HG02852 (cell line): ENCODE measurements around the gene MAB21L2.

ENCODE experiments used
- ATAC-seq: cut with Tn5 transposase; IDR thresholded peaks from one replicate; pipeline ENCODE4 v1.9.1; 2021; ENCODE audit warnings: mild to moderate bottlenecking, moderate library complexity; ENCODE audit not compliant: unreplicated experiment

Gene MAB21L2

DNA sequence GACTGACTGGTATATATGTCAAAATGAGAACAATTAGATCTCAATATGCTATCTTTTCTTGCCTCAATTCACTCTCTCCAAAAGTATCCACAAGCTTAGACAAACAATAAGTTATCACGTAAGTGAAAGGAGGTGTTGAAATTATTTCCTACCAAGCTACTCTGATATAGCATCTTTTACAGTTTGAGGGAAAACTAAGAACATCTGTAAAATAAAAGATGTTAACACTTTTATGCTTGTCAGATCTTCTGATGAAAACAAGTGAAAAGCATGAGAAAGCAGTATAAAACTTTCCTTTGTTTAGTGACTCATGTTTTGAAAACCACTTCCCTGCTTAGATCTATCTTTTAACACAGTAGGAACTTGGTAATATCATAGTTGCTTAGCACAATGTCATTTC lies 8.4 kb upstream of the MAB21L2 start:
- no peak for ATAC-seq

DNA sequence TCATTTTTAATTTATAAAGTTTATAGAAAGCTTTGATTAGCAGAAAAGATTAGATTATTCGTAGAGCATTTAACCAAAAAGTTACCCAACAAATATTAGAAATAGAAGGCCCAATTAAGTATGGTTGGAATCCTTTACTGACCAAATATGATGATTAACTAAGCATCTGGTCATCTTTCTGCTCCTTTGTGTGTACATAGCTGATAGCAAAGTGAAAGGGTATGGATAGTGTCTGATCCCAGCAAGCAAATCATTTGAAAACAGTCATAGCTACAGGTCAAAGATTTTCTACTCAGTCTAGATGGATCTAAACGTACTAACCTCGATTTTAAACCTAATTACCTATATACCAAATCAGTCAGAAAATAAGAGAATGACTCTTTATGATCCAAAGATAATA lies 7.3 kb upstream of the MAB21L2 start:
- no peak for ATAC-seq

DNA sequence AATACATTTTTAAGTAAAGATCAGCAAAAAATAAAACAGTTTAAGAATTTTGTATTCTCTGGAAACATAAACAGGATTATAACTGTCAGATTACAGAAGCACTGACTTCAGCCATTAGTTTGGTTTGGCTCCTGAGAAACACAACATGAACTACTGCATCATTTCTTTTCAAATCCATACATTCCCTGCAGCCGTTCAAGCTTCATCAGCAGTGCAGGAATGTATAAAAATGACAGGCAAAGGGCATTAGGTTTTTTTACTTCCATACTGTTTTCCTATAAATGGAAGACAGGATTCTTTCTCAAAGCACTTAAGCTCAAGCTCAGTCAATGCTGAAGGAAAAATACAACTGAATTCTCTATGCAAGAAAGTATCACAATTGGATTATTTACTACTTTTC lies 4.2 kb upstream of the MAB21L2 start:
- ATAC-seq: no peak

DNA sequence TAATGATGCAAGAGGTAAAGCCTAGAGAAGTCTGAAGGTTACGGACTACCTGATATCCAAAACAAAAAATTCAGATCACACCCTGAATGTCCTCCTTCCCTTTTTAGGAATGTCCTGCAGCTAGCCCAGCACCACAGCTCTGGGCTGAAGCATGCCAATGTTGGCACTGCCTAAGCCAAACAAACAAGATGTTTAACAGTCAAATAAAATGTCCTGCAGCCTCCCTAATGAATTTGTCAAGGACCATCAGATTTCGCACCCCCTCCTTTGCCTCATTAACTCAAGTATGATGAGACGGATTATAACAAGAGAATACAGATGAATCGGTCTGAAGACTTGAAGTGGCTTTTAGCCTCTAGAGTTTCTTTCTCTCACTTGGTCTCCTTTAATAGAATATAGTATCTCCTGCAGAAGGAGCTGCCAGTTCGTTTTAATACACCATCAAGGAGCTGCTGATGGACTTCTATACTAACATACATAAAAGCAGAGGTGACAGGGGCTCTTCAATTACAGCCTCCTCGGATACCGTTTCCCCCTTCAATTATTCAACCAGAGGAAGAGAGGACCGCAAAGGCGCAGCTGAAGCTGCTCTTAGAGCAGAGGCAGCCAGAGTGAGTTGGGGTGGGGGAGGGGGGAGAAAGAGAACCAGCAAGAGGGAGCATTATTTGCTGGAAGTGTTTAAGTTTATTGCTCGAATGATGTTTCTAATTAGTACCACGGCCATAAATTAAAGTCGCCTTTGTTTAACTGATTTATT lies 3.0 kb upstream of the MAB21L2 start:
- no peak for ATAC-seq

DNA sequence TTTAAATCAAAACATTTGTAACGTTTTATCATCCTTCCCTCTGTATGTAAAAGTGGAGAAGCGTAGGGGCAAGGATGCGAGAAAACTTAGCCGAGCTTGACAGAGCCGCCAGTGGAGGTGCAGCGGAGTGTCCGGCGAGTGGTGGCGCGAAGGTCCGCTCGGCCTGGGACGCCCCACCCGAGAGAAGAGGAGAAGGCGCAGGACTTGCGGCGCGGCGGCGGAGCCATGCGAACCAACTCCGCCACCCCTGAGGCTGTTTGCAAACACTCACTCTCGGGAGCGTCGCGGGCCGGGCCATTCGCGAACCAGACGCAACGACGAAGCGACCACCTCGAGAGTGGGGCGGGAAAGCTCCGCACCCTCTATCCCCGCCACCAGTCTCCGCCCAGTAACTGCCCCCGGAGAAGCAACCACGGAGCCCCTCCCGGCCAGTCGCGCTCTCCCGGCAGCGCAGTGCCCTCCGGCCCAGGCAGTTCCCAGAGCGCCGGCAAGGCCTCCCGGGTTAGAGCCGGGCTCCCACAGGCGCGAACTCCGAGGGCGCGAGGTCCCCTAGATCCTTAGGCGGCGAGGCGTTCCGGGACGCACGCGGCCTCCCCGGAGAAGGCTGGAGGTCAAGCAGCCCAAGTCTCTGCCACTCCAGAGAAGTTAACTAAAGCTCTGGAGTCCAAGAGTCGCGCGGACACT lies 2.3 kb upstream of the MAB21L2 start:
- no peak for ATAC-seq

DNA sequence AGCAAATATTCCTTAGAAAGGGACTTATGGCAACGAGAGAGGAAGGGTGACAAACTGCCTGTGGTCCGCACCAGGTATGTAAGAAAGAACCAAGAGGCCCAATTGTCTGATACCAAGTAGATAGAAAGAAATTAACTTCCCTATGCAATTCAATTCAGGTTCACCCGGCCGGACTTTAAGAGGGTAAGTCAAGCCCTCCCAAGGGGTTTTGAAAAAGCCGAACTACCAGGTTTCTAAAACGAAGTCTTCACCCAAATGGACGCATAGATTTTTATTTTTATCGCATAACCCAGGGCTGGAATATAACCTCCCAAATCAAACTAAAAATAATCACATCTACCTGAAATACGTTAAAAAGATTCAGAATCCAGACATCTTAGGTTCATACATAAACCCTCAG lies 1.6 kb upstream of the MAB21L2 start:
- ATAC-seq: no peak

DNA sequence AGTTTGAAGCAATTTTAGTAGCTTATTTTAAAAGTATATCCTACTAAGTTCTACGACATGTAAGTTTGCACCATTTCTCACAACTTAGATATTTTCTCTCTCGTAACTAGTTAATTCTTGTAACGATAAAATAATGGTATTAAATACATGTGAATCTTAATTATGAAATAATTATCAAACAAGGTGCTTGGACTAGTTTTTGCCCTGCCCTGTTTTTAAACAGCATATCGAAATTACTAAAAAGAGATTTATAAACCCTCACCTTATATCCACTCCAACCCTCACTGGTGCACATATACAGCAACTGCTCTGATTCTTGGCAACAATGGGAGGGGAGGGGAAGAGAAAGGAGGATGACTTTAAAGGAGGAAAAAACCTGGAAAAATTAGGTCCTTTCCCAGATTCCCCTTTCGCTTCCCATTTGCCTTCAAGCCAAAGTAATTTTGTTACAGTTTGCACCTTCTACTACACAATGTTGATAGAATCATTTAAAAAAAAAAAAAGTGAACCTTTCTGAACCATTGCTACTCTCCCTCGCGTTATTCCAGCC lies 820 bp upstream of the MAB21L2 start:
- ATAC-seq: no peak

DNA sequence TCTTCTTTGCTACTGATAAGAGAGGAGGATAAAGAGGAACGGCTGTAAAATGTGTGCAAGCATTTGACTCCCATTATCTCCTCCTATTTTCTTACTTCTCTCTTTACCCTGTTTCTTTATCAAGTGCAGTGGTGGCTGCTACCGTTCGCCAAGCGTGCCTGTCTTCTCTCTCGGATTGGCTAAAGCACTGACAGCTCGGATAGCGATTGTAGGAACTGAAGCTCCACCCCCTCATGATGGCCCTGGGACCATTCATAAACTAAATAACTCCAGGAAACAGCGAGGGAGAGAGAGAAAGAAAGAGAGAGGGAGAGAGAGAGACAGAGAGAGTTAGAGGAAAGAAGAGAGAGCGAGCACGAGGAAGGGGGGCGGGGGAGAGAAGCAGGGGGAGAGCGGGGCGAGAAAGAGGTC lies 305 bp upstream of the MAB21L2 start:
- ATAC-seq: no peak

DNA sequence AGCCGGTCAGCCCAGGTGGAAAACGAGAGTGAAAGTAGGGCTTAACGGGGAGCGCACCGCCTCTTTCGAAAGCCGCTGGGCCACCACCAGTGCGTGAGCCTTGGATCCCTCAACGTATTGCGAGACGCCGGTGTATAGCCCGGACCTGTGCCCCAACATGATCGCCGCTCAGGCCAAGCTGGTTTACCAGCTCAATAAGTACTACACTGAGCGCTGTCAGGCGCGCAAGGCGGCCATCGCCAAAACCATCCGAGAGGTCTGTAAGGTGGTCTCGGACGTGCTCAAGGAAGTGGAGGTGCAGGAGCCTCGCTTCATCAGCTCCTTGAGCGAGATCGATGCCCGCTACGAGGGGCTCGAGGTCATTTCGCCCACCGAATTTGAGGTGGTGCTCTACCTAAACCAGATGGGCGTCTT lies 929 bp downstream of the MAB21L2 start:
- no peak for ATAC-seq

DNA sequence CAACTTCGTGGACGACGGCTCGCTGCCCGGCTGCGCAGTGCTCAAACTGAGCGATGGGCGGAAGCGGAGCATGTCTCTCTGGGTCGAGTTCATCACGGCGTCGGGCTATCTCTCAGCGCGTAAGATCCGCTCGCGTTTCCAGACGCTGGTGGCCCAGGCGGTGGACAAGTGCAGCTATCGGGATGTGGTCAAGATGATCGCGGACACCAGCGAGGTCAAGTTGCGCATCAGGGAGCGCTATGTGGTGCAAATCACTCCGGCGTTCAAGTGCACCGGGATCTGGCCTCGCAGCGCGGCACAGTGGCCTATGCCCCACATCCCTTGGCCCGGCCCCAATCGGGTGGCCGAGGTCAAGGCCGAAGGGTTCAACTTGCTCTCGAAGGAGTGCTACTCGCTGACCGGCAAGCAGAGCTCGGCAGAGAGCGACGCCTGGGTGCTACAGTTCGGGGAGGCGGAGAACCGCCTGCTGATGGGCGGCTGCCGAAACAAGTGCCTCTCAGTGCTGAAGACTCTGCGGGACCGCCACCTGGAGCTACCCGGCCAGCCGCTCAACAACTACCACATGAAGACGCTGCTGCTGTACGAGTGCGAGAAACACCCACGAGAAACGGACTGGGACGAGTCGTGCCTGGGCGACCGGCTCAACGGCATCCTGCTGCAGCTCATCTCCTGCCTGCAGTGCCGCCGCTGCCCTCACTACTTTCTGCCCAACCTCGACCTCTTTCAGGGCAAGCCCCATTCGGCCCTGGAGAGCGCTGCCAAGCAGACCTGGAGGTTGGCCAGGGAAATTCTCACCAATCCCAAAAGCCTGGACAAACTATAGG lies 1.5 kb downstream of the MAB21L2 start:
- no peak for ATAC-seq

DNA sequence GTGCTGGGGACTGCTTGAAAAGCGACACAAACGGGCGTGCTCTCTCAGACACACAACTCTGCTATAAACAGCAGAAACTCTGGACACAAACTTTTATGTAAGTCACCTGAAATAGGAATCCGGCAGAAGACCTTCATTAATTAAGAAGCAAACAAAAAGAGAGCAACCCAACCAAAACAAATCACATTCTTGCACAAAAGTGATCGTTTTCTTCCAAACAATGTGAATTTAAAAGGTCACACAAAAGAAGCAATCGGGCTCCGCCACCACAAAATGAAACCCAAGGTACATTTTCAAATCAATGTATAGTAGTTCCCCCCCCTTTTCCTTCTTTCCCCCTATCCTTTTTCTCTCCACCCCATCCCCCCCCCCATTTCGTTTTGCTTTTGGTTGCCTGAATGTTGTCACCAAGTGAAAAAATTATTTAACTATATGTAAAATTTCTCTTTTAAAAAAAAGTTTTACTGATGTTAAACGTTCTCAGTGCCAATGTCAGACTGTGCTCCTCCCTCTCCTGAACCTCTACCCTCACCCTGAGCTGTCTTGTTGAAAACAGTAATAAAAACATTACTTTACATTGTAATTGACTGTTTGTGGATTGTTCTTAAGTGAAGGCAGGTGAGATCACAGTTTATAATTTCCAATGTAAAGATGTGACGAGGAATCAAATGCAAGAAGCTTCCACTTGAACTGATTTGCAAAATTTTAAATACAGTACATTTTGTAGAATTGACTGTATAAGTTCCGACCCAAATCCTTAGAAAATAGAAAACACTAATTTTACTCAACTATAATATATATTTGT lies 2.4 kb downstream of the MAB21L2 start:
- no peak for ATAC-seq

DNA sequence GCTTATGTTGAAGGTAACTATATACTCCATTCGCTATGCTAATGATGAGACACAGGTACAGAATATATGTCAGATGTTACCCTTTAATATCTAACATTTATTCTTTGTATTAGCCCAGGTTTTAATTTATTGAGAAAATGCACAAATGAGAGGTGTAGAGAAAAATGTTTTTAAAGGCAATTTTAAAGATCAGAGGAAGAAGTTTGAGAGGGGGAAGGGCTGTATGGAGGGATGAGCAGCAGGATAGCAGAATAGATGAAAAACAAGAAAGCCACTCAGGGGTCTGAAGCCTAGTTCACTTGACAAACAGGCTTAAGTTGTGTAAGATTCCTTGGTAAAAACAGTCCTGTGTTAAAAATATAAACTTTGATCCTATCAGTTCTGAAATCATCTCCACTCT lies 3.7 kb downstream of the MAB21L2 start:
- no peak for ATAC-seq

DNA sequence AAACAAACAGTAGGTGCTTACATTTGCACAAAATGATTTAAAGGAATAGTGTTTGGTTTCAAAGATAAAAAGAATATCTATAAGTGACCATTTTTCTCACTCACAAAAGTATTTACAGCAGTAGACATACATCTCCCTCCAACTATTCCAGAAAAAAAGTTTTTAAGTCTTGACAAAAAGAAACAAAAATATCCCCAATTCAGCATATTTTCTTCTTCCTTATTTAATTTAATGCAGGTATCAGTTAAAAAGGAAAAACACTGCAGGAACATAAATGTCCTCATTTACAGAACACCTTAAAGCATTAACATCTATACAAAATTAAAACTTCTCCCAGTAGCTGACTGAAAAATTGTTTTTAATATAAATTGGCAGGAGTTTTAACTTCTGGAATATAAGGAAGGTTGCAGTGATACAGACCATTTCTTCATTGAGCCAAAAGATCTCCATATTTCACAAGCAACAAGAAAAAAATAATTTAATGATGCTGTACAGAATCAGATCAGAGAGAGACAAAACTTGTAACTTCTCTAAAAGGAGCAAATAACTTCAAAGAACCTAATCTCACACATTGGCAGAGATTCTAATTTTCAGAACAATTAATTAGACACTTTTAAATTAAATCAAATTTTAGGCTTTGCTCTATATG lies 4.3 kb downstream of the MAB21L2 start:
- no peak for ATAC-seq

DNA sequence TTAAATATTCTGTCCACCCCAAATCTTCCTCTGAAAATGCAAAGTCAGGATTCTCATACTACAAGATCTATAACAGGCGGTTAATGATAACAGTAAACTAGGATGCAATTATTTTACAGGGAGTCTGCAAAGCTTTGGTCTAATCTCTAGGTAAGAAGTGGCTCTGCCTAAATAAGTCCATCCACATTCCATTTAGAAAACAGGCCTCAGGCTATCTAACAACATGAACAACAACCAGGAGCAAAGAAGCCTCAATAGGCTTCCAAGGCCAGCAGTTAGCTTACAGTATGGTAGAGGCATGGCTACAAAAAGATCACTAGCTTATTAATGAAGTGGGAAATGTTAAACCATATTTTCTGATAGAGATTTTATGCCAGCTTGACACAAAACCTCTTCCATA lies 6.4 kb downstream of the MAB21L2 start:
- ATAC-seq: no peak

DNA sequence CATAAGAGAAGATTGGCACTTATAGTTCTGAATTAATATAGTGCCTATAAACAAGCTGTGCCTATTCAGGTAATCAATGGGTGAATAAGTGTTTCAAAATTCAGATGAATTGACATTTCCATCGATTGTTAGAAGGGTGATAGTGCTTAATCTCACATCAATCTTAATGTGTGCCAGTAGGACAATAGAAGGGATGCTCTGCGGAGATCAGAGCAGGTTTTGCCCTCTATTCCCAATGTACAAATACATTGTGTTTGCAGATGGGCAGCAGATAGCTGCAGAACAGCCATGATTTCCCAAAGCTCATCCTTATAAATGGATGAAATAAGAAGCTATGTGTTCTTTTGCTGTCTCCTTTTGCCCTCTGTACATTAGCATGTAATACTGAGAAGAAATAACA lies 7.2 kb downstream of the MAB21L2 start:
- no peak for ATAC-seq

DNA sequence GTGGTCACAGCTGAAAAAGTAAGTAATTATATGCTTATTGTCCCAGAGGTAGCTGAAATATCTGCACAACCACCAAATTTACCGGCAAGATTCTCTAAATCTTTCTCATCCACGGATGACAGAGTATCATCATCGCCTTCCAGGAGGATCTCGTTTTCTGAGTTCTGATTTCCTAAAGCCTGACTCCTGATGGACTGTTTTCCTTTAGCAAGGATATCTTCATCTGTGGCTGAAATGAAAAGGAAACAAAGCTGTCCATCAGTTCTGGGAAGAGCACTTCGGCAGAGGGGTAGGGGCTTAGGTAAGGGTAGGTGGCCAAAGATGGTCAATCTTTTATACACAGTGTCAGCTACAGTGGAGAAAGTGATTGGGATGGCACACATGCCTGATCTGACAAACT lies 8.7 kb downstream of the MAB21L2 start:
- ATAC-seq: no peak

DNA sequence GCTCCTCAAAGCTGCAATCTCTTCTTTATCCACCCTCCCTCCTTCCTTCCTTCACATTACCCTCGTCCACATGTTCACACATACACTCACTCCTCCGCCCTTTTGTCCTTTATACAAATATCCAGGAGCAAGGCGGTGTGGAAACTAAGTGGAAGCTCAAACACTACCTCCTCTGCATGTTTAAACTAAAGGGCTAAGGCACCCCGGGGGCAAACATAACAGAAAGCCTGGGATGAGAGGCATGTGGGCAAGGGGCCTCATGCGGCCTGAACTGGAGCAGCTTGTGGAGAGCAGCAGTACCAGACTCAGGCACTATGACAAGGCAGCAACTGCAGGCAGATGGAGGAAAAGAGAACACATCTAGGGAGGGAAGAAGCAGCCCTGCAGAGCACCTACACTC lies 9.5 kb downstream of the MAB21L2 start:
- no peak for ATAC-seq

DNA sequence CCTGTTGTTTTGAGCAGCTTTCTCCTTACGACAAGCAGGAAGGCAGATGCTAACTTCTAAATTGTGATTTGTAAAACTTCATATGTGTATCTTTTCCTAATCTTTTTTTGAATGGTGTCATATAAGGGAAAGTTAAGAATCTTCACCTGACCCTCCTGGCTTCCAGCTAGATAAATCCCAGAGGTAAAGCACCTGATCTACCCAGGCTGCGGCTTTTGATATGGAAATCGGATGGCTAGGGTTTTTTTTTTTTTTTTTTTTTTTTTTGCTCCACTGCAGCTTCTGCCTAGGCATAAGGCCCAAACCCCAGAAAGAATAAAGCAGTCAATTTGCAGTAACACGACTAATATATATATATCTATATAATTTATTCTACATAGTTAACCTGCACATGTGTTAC lies 10.0 kb downstream of the MAB21L2 start:
- no peak for ATAC-seq

DNA sequence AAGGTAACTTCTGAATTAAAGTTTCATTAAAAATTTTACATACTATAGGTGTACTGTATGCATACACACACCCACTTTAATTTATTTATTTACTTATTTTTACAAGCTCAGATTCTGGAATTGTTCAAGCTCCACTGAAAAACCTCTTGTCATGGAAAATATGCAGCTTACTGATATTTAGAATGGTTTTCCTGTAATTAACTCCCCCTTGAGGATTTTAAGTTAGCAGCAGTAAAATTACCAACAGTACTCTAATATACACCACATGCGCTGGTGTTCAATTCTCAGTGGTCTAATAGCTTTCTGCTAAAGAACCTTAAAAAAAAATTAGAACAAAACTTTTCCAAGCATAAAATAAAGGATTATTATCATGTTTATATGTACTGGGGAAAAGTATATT lies 12.0 kb downstream of the MAB21L2 start:
- ATAC-seq: no peak

DNA sequence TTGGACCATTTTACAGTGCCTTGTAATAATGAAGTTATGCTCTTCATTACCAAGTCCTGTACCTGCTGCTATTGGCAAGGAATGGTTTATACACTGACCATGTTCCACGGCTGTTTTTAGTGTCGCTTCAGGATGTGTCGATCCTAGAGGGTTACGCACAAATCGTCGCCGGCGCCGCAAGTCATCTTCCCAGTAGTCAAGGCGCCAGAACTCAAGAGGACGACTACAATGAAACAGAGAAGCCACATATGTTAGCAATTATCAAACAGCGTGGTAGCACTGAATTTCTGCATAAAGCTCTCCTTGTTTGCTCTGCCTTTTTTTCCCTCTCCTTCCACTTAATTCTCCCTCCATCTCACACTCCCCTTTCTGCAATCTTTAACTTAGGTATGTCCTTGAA lies 17.0 kb downstream of the MAB21L2 start:
- ATAC-seq: no peak
